ENCODE results near the gene GALNTL6.
A peak's percentile ranks its signal among the peaks of the same experiment; 100 is the strongest.
"Not testable (repeated sequence)": the region's sequence is repeated elsewhere in the genome, so short reads cannot be mapped to it uniquely, and the experiment has no call there.

Gene GALNTL6

DNA sequence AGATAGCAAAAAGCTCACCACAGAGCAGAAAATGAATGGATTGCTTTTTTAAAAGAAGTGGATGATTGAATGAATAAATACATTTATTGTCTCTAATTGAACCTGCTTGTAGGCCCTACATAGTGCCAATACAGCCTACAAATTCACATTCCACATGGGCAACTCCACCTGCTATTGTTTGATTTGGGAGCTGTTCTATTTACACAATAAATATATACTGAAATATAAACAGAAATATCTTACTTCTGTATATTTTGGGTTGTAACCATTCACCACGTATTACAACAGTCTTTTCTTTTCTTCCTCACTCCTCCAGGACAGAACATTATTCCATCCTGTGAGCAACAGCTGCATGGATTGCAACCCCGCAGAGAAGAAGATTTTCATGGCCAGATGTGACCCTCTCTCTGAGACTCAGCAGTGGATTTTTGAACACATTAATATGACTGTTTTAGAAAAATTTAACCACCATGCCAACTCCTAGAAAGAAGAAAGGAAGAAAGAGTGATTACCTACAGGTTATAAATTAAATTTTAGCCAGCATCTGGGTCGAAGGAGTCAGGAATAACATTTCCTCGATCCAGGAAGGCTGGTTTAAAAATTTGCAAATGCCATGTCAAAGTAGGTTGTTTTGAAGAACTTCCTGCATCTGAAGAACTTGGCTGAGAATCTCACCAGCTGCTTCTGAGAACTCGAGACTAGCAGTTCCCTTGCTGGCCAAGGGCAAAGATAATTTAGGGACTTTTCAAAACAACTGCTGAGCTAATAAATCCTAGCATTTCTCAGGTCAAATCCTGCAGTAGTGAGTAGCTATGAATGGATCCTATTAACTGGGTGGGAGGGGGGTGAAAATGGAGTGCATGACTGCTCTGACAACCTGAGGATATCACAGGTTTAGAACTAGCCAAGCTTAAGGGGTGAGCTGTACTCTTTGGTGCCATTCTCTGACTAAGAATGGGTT, 1226.7 kb downstream of the GALNTL6 start:
- no peak for DNase-seq

- no peak for DNase-seq
Measured at GRCh38 chr4:173041482-173041881, 1228.3 kb downstream of the GALNTL6 start.

- not testable (repeated sequence) for DNase-seq
Measured at GRCh38 chr4:173042139-173042538, 1228.9 kb downstream of the GALNTL6 start.

DNA sequence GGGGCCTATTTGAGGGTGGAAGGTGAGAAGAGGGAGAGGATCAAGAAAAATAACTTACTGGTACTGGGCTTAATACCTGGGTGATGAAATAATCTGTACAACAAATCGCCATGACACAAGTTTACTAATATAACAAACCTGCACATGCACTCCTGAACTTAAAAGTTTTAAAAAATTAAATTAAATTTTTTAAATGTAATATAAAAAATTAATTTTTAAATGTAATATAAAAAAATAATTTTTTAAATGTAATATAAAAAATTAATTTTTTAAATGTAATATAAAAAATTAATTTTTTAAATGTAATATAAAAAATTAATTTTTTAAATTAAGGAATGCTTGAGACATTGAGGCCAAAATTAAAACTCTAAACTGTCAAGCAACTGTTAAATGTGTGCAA, 1231.1 kb downstream of the GALNTL6 start:
- DNase-seq: no peak

DNA sequence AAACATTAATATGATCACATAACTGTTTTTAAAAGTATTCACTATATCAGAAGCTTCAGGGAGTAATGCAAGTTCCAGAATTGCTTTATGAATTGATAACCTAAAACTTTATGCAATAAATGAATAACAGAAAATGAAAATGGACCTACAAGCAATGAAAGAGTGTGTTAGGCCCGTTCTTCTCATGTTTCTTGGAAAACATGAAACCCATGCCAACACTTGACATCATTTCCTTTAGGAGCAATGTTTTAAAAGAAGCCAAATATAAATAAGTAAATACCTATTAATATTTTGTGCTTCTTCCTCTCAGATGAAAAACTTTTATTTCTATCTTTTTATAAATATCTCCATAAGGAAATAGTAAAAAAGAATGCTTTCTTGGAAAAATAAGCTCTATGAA, 1232.4 kb downstream of the GALNTL6 start:
- DNase-seq: no peak

DNA sequence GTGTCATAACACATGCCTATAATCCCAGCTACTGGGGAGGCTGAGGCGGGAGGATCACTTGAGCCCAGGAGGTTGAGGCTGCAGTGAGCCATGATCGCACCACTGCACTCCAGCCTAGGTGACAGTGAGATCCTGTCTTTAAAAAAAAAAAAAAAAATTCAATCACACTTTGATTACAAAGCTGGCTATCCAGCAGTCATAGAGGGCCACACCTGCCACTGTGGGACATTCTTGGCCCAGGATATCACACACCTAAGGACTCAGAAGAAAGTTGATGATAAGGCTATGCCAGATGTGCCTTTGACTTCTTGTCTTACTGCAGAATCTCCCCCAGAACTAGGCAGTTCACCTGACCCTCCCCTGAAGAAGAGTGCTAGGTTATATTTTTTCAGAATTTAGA, 1232.9 kb downstream of the GALNTL6 start:
- DNase-seq: no peak

DNA sequence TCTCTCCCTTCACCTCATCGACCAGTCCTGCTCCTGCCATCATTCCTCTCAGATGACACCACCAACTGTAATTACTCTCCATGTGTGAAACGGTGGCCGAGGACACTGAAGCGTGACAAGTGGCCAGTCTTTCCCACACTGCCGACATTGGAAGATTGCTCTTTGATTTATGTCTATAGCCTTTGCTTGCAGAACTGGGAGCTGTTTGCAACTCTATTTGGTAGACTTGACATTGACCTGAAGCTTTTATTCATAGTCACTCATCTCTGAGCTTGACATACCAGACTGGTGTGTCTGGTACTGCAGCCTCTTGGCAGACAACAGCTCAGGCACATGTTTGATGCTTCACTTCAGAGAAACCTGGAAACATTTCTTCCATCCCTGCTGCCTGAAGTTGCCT, 1233.6 kb downstream of the GALNTL6 start:
- DNase-seq: no peak

DNA sequence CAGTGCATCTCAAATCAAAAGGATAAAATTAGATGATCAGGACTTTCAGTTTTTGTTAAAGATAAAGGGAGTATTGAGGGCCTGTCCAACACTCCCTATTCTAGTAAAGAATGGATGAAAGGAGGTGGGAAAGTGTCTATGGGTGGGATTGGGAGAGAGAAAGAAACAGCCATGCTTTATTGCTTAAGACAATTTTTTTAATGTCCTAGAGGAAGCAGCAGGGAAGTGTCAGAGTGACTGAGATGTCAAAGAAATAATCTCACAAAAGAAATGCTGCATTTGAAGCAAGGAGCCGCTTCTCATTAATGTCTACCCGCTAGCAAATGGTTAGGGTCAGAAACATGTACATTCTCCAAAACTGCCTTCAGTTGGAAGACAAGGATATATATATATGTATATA, 1238.0 kb downstream of the GALNTL6 start:
- DNase-seq: no peak

DNA sequence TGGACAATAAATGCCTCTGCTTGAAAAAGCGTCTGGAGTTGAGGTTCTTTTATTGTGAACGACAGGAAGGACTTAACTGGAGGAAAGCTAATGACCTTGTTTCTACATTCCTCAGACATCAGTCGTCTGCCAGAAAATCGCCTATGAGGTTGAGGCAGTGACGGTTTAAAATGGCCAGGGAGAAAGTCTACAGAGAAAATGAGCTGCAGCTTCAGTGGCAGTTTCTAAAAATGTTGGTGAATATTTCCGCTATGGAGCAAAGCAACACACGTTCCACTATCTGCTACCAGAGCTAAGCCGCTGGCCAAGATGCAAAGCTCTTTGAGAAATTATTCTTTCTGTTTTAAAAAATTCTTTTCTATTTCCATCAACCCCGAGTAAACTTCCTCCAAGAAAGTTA, 1238.5 kb downstream of the GALNTL6 start:
- peak; percentile 12 for DNase-seq

GRCh38 chr4:173052439-173052838, 1239.2 kb downstream of the GALNTL6 start:
- DNase-seq: no peak

- no peak for DNase-seq
Measured at GRCh38 chr4:173056271-173056670, 1243.1 kb downstream of the GALNTL6 start.

GRCh38 chr4:173056710-173057109, 1243.5 kb downstream of the GALNTL6 start:
- DNase-seq: no peak

GRCh38 chr4:173057442-173057841, 1244.2 kb downstream of the GALNTL6 start:
- peak; percentile 8 for DNase-seq

DNA sequence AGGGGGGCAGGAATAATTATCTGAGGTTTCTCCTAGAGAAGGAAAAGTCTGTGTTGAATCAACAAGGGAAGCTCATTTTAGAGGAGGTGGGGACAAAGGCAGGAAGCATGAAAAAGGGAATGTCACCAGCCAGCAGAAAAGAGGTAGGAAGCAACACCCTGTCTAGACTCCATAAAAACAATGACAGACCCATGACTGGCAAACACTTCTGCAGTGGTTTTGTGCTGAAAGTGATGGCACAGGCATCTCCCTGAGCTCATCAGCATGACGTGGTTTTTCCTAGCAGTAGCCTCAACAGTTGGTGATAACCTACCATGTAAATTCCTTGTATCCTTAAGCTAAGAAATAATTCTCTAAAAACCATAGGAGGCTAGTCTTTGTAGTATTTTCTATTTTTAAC, 1244.7 kb downstream of the GALNTL6 start:
- peak; percentile 33 for DNase-seq

DNA sequence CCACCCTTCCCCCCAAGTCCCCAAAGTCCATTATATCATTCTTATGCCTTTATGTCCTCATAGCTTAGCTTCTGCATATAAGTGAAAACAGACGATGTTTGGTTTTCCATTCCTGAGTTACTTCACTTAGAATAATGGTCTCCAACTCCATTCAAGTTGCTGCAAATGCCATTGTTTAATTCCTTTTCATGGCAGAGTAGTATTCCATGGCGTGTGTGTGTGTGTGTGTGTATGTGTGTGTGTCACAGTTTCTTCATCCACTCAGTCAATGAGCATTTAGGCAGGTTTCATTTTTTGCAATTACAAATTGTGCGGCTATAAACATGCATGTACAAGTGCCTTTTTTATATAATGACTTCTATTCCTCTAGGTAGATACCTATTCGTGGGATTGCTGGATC, 1248.0 kb downstream of the GALNTL6 start:
- DNase-seq: no peak

DNA sequence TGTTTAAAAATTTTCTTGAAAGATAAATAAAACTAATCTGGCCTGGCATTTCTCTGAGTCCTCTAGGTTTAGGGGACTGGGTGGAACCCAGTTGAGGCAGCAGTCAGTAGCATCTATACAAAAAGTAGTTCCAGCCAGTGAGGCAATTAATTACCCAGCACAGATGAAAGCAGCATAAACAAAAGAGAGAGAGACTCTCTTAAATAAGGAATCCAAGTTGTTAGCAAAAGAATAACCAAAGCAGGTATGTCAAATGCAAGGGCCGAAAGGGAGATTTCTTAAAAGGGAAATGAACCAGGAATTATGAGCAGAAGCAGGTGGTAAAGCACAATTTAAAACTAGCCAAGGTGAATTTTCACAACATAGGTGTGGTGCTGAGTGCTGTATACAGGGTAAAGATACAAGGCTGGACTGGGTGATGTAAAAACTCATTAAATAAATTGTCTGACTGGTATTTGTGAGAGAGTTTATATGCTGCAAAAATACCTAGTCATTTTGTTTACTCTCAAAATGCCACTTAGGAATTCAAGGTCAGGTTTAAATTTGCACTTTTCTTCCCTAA, 1260.8 kb downstream of the GALNTL6 start:
- no peak for DNase-seq

DNA sequence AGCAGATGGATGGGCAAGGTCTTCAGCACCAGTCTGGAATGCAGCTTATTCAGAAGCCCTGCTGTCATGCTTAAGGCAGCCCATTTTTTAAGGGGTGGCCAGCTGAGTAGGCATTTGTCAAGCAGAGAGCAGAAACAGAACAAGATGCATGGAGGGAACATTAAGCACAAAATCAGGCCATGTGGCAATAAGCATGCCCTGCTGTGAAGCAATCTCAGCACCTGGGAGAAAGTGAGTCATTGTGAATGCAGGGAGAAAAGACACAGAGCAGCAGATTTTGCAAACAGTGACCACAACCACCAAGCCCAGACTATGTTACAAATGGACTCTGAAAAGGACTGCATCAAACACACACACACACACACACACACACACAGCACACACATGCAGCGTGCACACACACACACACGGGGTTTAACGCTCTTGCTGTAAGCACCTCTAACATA, 1261.3 kb downstream of the GALNTL6 start:
- peak; percentile 9 for DNase-seq

DNA sequence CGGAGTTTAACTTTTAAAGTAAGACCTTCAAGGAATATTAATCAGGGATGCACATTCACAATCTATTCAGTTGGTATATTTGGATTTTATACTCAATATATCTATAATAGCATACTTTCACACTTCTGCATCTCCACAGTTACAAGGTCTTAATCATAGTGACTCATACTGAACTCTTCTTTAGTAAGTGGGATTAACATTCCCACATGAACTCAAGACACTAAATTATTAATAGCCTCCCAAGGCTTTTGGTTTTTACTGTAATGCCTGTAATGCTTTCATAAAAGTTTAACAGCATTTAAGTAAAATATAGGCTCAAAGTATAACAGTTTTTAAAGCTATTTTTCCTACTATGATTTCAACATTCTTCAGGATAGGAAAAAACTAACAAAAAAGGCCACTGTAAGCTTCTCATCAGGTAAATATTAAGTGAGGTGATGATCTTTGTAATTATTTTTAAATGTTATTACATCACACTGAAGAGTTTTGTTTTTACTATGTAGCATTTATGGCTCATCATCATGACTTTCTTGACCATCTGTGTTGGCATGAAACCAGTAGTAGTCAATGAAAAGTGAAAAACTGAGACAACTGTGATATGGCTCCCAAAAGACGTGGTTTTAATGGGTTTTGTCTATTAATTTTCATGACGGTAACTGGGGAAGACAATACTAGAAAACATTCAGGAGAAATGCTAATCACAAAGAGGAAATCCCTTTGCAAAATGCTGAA, 1263.9 kb downstream of the GALNTL6 start:
- peak; percentile 50 for DNase-seq

DNA sequence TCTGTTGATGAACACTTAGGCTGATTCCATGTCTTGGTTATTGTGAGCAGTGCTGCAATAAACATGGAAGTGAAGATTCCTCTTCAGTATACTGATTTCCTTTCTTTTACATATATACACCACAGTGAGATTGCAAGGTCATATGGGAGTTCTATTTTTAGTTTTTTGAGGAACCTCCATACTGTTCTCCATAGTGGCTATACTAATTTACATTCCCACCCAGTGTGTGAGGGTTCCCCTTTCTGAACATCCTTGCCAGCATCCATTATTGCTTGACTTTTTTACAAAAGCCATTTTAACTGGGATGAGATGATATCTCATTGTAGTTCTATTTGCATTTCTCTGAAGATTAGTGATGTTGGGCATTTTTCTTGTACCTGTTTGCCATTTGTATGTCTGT, 1274.9 kb downstream of the GALNTL6 start:
- DNase-seq: no peak

Measured in fibroblast of skin of back (primary cell).